Measurements from ENCODE around the gene NANOS2. TPM values are rescaled to one million over a fixed set of nuclear protein-coding genes. Genes with fewer than 3 reads are reported as not detected.

The NANOS2 gene
- total RNA-seq, 2 experiments from 2014 or later = not detected

DNA sequence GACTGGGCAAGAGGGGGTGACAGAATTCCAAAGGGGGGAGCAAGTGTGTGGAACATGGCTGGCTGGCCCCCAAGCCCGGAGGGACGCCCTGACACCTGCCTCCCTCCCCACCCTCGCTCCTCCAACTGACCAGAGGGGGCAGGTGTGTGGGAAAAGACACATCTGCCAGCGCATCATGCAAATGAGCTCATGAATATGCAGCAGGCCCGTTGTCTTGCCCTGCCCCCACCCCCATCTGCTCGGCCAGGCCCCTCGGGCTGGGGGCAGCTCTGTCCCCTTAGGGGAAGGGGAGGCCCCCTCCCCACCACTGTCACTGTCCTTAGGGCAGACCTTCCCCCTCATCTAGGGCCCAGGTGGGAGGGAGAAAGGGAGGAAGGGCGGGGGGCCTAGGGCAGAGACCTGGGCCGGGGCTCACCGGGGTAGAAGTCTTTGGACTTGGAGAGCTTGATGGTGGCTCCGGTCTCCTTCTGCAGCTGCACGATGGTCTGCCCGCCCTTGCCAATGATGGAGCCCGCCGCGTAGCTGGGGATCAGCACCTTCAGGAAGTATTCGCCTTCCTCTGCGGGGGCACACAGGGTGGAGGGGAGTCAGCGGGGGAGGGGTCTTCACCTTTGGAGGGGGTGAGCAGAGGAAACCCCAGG lies 46.1 kb upstream of the NANOS2 start:
- no peaks in the 10 kb centered on the region for H4K20me1 ChIP-seq (ENCODE audit: insufficient read depth, low read length)
- no peak overlapping the region for H2AFZ ChIP-seq (ENCODE audit: low read length)
- no peak for DNase-seq (ENCODE audit: low spot score)
- H3K79me2 ChIP-seq (ENCODE audit: insufficient read depth, low read depth, low read length) = no peaks in the 10 kb centered on the region
- no peak overlapping the region for H3K4me3 ChIP-seq (ENCODE audit: low read depth, low read length, poor library complexity, severe bottlenecking)
- H3K9me2 ChIP-seq (ENCODE audit: insufficient read depth, low read length) = no peaks in the 10 kb centered on the region
- H3K4me1 ChIP-seq (ENCODE audit: insufficient read depth, low read length, poor library complexity, severe bottlenecking) = peaks cover 5% of the 10 kb centered on the region
- no peak overlapping the region for H3K27ac ChIP-seq (ENCODE audit: low read depth, low read length, poor library complexity, severe bottlenecking)
- ChIA-PET CTCF (ENCODE audit: unreplicated experiment) (no interaction called here), POLR2A (interaction anchor here (0.6 kb wide), 1 partner anchor 14 kb away, joined by 5 read pairs; no protein-coding TSS in a partner anchor)
- intact Hi-C loops (cut with micrococcal nuclease; ENCODE audit: unreplicated experiment) = no loop called here
- H3K36me3 ChIP-seq (ENCODE audit: insufficient read depth, low read length) = no peaks in the 10 kb centered on the region
- no peaks in the 10 kb centered on the region for H3K9me3 ChIP-seq (ENCODE audit: low read length)
- peak overlapping the region; percentile 35; the same call in 1 of the 2 replicates for H3K4me2 ChIP-seq (ENCODE audit: low read length)
- TF ChIP-seq CTCF (conservative IDR thresholded peaks at IDR 0.05; ENCODE audit: low read length) (0 out of 2 replicates have a peak, but pooled peaks have one; percentile 11), EZH2phosphoT487 (IDR thresholded peaks at IDR 0.05; ENCODE audit: borderline replicate concordance, low read depth, low read length) (no peak)
- no TSS peak for BruUV-seq (replicated peaks)

- Histone ChIP-seq H3K4me3 (ENCODE audit: low read depth, low read length, poor library complexity, severe bottlenecking) (no peak overlapping the region), H2AFZ (ENCODE audit: low read length) (no peak overlapping the region), H4K20me1 (ENCODE audit: insufficient read depth, low read length) (no peaks in the 10 kb centered on the region), H3K4me1 (ENCODE audit: insufficient read depth, low read length, poor library complexity, severe bottlenecking) (peaks cover 5% of the 10 kb centered on the region), H3K9me2 (ENCODE audit: insufficient read depth, low read length) (no peaks in the 10 kb centered on the region), H3K4me2 (ENCODE audit: low read length) (no peak overlapping the region), H3K36me3 (ENCODE audit: insufficient read depth, low read length) (no peaks in the 10 kb centered on the region), H3K79me2 (ENCODE audit: insufficient read depth, low read depth, low read length) (no peaks in the 10 kb centered on the region), H3K27ac (ENCODE audit: low read depth, low read length, poor library complexity, severe bottlenecking) (no peak overlapping the region), H3K9me3 (ENCODE audit: low read length) (no peaks in the 10 kb centered on the region)
- POLR2A ChIA-PET = no interaction called here
- no peak for TF ChIP-seq EZH2phosphoT487 (IDR thresholded peaks at IDR 0.05; ENCODE audit: borderline replicate concordance, low read depth, low read length)
- TF ChIP-seq CTCF (conservative IDR thresholded peaks at IDR 0.05; ENCODE audit: low read length) = no peak
- CTCF ChIA-PET (ENCODE audit: unreplicated experiment) = no interaction called here
- intact Hi-C loops (cut with micrococcal nuclease; ENCODE audit: unreplicated experiment) = no loop called here
- no peak for DNase-seq (ENCODE audit: low spot score)
- BruUV-seq (replicated peaks) = no TSS peak
Measured at GRCh38 chr19:45959517-45960025, 45.0 kb upstream of the NANOS2 start.

GRCh38 chr19:45958769-45959516 lies 44.4 kb upstream of the NANOS2 start:
- no peaks in the 10 kb centered on the region for H4K20me1 ChIP-seq (ENCODE audit: insufficient read depth, low read length)
- intact Hi-C loops (cut with micrococcal nuclease; ENCODE audit: unreplicated experiment) = no loop called here
- CTCF ChIA-PET (ENCODE audit: unreplicated experiment) = no interaction called here
- POLR2A ChIA-PET = no interaction called here
- no peak overlapping the region for H3K4me2 ChIP-seq (ENCODE audit: low read length)
- no peaks in the 10 kb centered on the region for H3K9me3 ChIP-seq (ENCODE audit: low read length)
- no TSS peak for BruUV-seq (replicated peaks)
- H3K4me3 ChIP-seq (ENCODE audit: low read depth, low read length, poor library complexity, severe bottlenecking) = no peak overlapping the region
- no peaks in the 10 kb centered on the region for H3K36me3 ChIP-seq (ENCODE audit: insufficient read depth, low read length)
- DNase-seq (ENCODE audit: low spot score) = no peak
- TF ChIP-seq EZH2phosphoT487 (IDR thresholded peaks at IDR 0.05; ENCODE audit: borderline replicate concordance, low read depth, low read length) (no peak), CTCF (conservative IDR thresholded peaks at IDR 0.05; ENCODE audit: low read length) (no peak)
- H3K79me2 ChIP-seq (ENCODE audit: insufficient read depth, low read depth, low read length) = no peaks in the 10 kb centered on the region
- H2AFZ ChIP-seq (ENCODE audit: low read length) = no peak overlapping the region
- H3K27ac ChIP-seq (ENCODE audit: low read depth, low read length, poor library complexity, severe bottlenecking) = no peak overlapping the region
- peaks cover 5% of the 10 kb centered on the region for H3K4me1 ChIP-seq (ENCODE audit: insufficient read depth, low read length, poor library complexity, severe bottlenecking)
- H3K9me2 ChIP-seq (ENCODE audit: insufficient read depth, low read length) = no peaks in the 10 kb centered on the region

All from OCI-LY7 (cell line).